Stimulated activated CD8-positive, alpha-beta memory T cell treated with anti-CD3 and anti-CD28 coated beads, Interleukin-2, amount 100 ng/mL, for 48 hours (primary cell): ENCODE measurements around the gene CBFA2T3.
"Not testable (repeated sequence)": the region's sequence is repeated elsewhere in the genome, so short reads cannot be mapped to it uniquely, and the experiment has no call there.

Experiments used
- DNase-seq, 2 donors: peaks; one replicate each; pipeline ENCODE4 v3.0.0-alpha.2; 2020; ENCODE audit warnings: low read depth in 2 of 2

CBFA2T3 gene

GRCh38 chr16:88922826-88923410 is 54.1 kb downstream of the CBFA2T3 start:
- no peak for DNase-seq

- DNase-seq = no peak
Observed at GRCh38 chr16:88922114-88922825, 54.7 kb downstream of the CBFA2T3 start.

GRCh38 chr16:88921591-88921990 is 55.4 kb downstream of the CBFA2T3 start:
- no peak for DNase-seq

- no peak for DNase-seq
Observed at GRCh38 chr16:88920618-88921590, 56.1 kb downstream of the CBFA2T3 start.

GRCh38 chr16:88919936-88920335 is 57.1 kb downstream of the CBFA2T3 start:
- DNase-seq = no peak

GRCh38 chr16:88918896-88919295 is 58.1 kb downstream of the CBFA2T3 start:
- not testable (repeated sequence) for DNase-seq

GRCh38 chr16:88917915-88918627 is 58.9 kb downstream of the CBFA2T3 start:
- no peak for DNase-seq

GRCh38 chr16:88917146-88917914 is 59.7 kb downstream of the CBFA2T3 start:
- DNase-seq = no peak

- no peak for DNase-seq
Observed at GRCh38 chr16:88915639-88916327, 61.2 kb downstream of the CBFA2T3 start.

GRCh38 chr16:88914750-88915368 is 62.1 kb downstream of the CBFA2T3 start:
- no peak for DNase-seq

GRCh38 chr16:88913870-88914269 is 63.1 kb downstream of the CBFA2T3 start:
- no peak for DNase-seq

- DNase-seq = no peak
Observed at GRCh38 chr16:88913001-88913612, 63.9 kb downstream of the CBFA2T3 start.

GRCh38 chr16:88912556-88912955 is 64.5 kb downstream of the CBFA2T3 start:
- no peak for DNase-seq

GRCh38 chr16:88911946-88912310 is 65.1 kb downstream of the CBFA2T3 start:
- no peak for DNase-seq

GRCh38 chr16:88911136-88911945 is 65.7 kb downstream of the CBFA2T3 start:
- no peak for DNase-seq

- no peak for DNase-seq
Observed at GRCh38 chr16:88910284-88911135, 66.5 kb downstream of the CBFA2T3 start.

GRCh38 chr16:88909431-88910210 is 67.4 kb downstream of the CBFA2T3 start:
- no peak for DNase-seq
